GM21381 (cell line): Measurements from ENCODE around the gene CHMP1A.
"Not testable (repeated sequence)": the region's sequence is repeated elsewhere in the genome, so short reads cannot be mapped to it uniquely, and the experiment has no call there.

Experiments used
- ATAC-seq: cut with Tn5 transposase; IDR thresholded peaks from one replicate; pipeline ENCODE4 v1.9.1; 2021; ENCODE audit warnings: mild to moderate bottlenecking, moderate library complexity; ENCODE audit not compliant: unreplicated experiment

Gene CHMP1A

GRCh38 chr16:89661215-89661614 lies 3.7 kb upstream of the CHMP1A start:
- ATAC-seq = no peak

GRCh38 chr16:89660146-89660545 lies 2.6 kb upstream of the CHMP1A start:
- ATAC-seq = no peak

- ATAC-seq = no peak
These were observed 842 bp upstream of the CHMP1A start for GRCh38 chr16:89658221-89658879.

GRCh38 chr16:89656435-89657121 lies 930 bp downstream of the CHMP1A start:
- ATAC-seq = no peak

GRCh38 chr16:89655062-89655643 lies 2.4 kb downstream of the CHMP1A start:
- ATAC-seq = no peak

- ATAC-seq = no peak
These were observed 3.7 kb downstream of the CHMP1A start for GRCh38 chr16:89653656-89654295.

GRCh38 chr16:89651584-89651983 lies 5.9 kb downstream of the CHMP1A start:
- ATAC-seq = no peak

GRCh38 chr16:89646906-89647305 lies 10.6 kb downstream of the CHMP1A start:
- ATAC-seq = no peak

GRCh38 chr16:89646270-89646669 lies 11.2 kb downstream of the CHMP1A start:
- no peak for ATAC-seq

- no peak for ATAC-seq
These were observed 12.4 kb downstream of the CHMP1A start for GRCh38 chr16:89645122-89645521.

GRCh38 chr16:89643769-89644300 lies 13.7 kb downstream of the CHMP1A start:
- no peak for ATAC-seq

- no peak for ATAC-seq
These were observed 14.9 kb downstream of the CHMP1A start for GRCh38 chr16:89642574-89642973.

GRCh38 chr16:89641458-89642119 lies 15.9 kb downstream of the CHMP1A start:
- no peak for ATAC-seq

- ATAC-seq = no peak
These were observed 18.1 kb downstream of the CHMP1A start for GRCh38 chr16:89639385-89639784.

- ATAC-seq = no peak
These were observed 19.1 kb downstream of the CHMP1A start for GRCh38 chr16:89638455-89638854.

- no peak for ATAC-seq
These were observed 20.1 kb downstream of the CHMP1A start for GRCh38 chr16:89637379-89637778.

GRCh38 chr16:89636663-89637062 lies 20.8 kb downstream of the CHMP1A start:
- ATAC-seq = no peak

GRCh38 chr16:89634463-89635385 lies 22.8 kb downstream of the CHMP1A start:
- not testable (repeated sequence) for ATAC-seq

GRCh38 chr16:89633064-89633631 lies 24.4 kb downstream of the CHMP1A start:
- ATAC-seq = no peak
